Liver (tissue), 9 donors: Measurements from ENCODE around the gene PLXDC1. TPM values are rescaled to one million over a fixed set of nuclear protein-coding genes. Genes with fewer than 3 reads are reported as not detected.

Experiments
- DNase-seq: peaks from one replicate; pipeline ENCODE4 v3.0.0-alpha.2; 2017; ENCODE audit warnings: low spot score
- H3K27ac ChIP-seq, 2 donors: one replicate each; pipeline ENCODE4 v1.7.0; 2013; ENCODE audit warnings: inconsistent platforms in 2 of 2, low read length in 2 of 2, control low read depth in 1 of 2, low read depth in 1 of 2, mild to moderate bottlenecking in 1 of 2
- H3K27me3 ChIP-seq, 4 donors: one replicate each; pipeline versions ENCODE4 v1.6.1 to v1.7.0; 2013; ENCODE audit warnings: low read length in 3 of 4, inconsistent platforms in 1 of 4, mild to moderate bottlenecking in 1 of 4, moderate library complexity in 1 of 4; ENCODE audit not compliant: control insufficient read depth in 4 of 4, insufficient read depth in 4 of 4
- H3K36me3 ChIP-seq, 4 donors: one replicate each; pipeline versions ENCODE4 v1.6.1 to v1.7.0; 2013; ENCODE audit warnings: low read length in 3 of 4, mild to moderate bottlenecking in 3 of 4, low read depth in 1 of 4, moderate library complexity in 1 of 4; ENCODE audit not compliant: control insufficient read depth in 4 of 4, insufficient read depth in 3 of 4
- H3K4me1 ChIP-seq, 4 donors: one replicate each; pipeline versions ENCODE4 v1.6.1 to v1.7.0; 2013; ENCODE audit warnings: low read length in 3 of 4, mild to moderate bottlenecking in 3 of 4, moderate library complexity in 1 of 4; ENCODE audit not compliant: control insufficient read depth in 4 of 4, insufficient read depth in 4 of 4
- H3K4me3 ChIP-seq, 3 donors: one replicate each; pipeline versions ENCODE4 v1.6.1 to v1.7.0; 2013; ENCODE audit warnings: low read length in 3 of 3, control low read depth in 1 of 3, low read depth in 1 of 3, mild to moderate bottlenecking in 1 of 3
- H3K9ac ChIP-seq, 2 donors: one replicate each; pipeline ENCODE4 v1.7.0; 2013; ENCODE audit warnings: low read length in 2 of 2, mild to moderate bottlenecking in 2 of 2, moderate library complexity in 2 of 2, control low read depth in 1 of 2, low read depth in 1 of 2
- H3K9me3 ChIP-seq, 4 donors: one replicate each; pipeline versions ENCODE4 v1.6.1 to v1.7.0; 2013; ENCODE audit warnings: low read length in 3 of 4; ENCODE audit not compliant: control insufficient read depth in 4 of 4
- ATF3 ChIP-seq: IDR thresholded peaks from 2 replicates; pipeline ENCODE4 v1.6.1; 2016; ENCODE audit warnings: antibody characterized with exemption
- CTCF ChIP-seq: fragments of 150-350 bp; IDR thresholded peaks from 2 replicates; pipeline ENCODE4 v1.5.1; 2017; ENCODE audit warnings: improper control_type of control experiment, low read depth, low read length; ENCODE audit not compliant: missing input control
- EGR1 ChIP-seq, 2 donors: IDR thresholded peaks; 2 replicates each; pipeline ENCODE4 v1.6.1; 2016 to 2018; ENCODE audit warnings: antibody characterized with exemption in 2 of 2, low read depth in 2 of 2
- FOXA2 ChIP-seq: IDR thresholded peaks from 2 replicates; pipeline ENCODE4 v1.6.1; 2016; ENCODE audit warnings: antibody characterized with exemption
- GABPA ChIP-seq, 2 donors: IDR thresholded peaks in 1 of 2; conservative IDR thresholded peaks in 1 of 2; 2 replicates each; pipeline ENCODE4 v1.6.1; 2016; ENCODE audit warnings: antibody characterized with exemption in 2 of 2, mild to moderate bottlenecking in 1 of 2, moderate library complexity in 1 of 2
- HNF4G ChIP-seq: IDR thresholded peaks from 2 replicates; pipeline ENCODE4 v1.6.1; 2016; ENCODE audit warnings: antibody characterized with exemption
- JUND ChIP-seq, 2 donors: IDR thresholded peaks; 2 replicates each; pipeline ENCODE4 v1.6.1; 2016; ENCODE audit warnings: antibody characterized with exemption in 2 of 2
- MAX ChIP-seq: IDR thresholded peaks from 2 replicates; pipeline ENCODE4 v1.6.1; 2016; ENCODE audit warnings: antibody characterized with exemption
- RAD21 ChIP-seq, 2 donors: IDR thresholded peaks; 2 replicates each; pipeline ENCODE4 v1.6.1; 2016; ENCODE audit warnings: antibody characterized with exemption in 2 of 2, mild to moderate bottlenecking in 2 of 2
- REST ChIP-seq: IDR thresholded peaks from 2 replicates; pipeline ENCODE4 v1.6.1; 2016; ENCODE audit warnings: antibody characterized with exemption, mild to moderate bottlenecking
- RXRA ChIP-seq, 2 donors: IDR thresholded peaks; 2 replicates each; pipeline ENCODE4 v1.6.1; 2017 to 2018; ENCODE audit warnings: antibody characterized with exemption in 2 of 2, mild to moderate bottlenecking in 1 of 2
- TAF1 ChIP-seq: conservative IDR thresholded peaks from 2 replicates; pipeline ENCODE4 v1.6.1; 2016; ENCODE audit warnings: antibody characterized with exemption, mild to moderate bottlenecking
- YY1 ChIP-seq: IDR thresholded peaks from 2 replicates; pipeline ENCODE4 v1.6.1; 2016; ENCODE audit warnings: antibody characterized with exemption, mild to moderate bottlenecking
- ZBTB33 ChIP-seq: IDR thresholded peaks from 2 replicates; pipeline ENCODE4 v1.6.1; 2016; ENCODE audit warnings: antibody characterized with exemption
- WGBS: extraction: QIAGEN DNeasy Blood & Tissue Kit; methylation state at CpG from one replicate; pipeline ENCODE4 v1.1.7; 2013; 5-methylcytosine and 5-hydroxymethylcytosine counted together
- polyA plus RNA-seq, 2 donors: library from polyadenylated mRNA; stranded (reverse) in 1 of 2; unstranded in 1 of 2; fragments of 200-250 nt in 1 of 2; fragments of >200 nt in 1 of 2; fragmentation: Nextera tagmentation in 1 of 2; extraction: Ambion mirVana in 1 of 2; gene quantifications; one replicate each; pipeline versions ENCODE4 v1.2.1 to v1.2.3, GENCODE V29; 2013 to 2015
- total RNA-seq, 2 donors: library from RNA; depleted of rRNA; stranded (reverse); fragments of >200 nt; gene quantifications; one replicate each; pipeline ENCODE4 v1.2.3, GENCODE V29; 2014
- donor health status: healthy.
- donor health status: healthy.
- donor health status: healthy.
- donor health status: healthy.
- donor health status: healthy.

The PLXDC1 gene
- total and polyA plus RNA-seq, 4 donors = 0.14 to 0.84 (median 0.30) TPM

GRCh38 chr17:39080421-39081078 lies 70.9 kb downstream of the PLXDC1 start:
- H3K9me3 ChIP-seq = no peaks in the 10 kb centered on the region
- WGBS = 77% methylated on average over 6 of the region's 6 CpGs
- TF ChIP-seq FOXA2 = no peak
- no peak for TF ChIP-seq REST
- no peak for TF ChIP-seq RAD21 (IDR thresholded peaks at IDR 0.05)
- no peak for TF ChIP-seq GABPA (IDR thresholded peaks at IDR 0.05 in 1 of 2, conservative IDR thresholded peaks at IDR 0.05 in 1 of 2)
- TF ChIP-seq ZBTB33 = no peak
- no peak overlapping the region for H3K9ac ChIP-seq
- H3K36me3 ChIP-seq = no peaks in the 10 kb centered on the region
- no peak for DNase-seq
- H3K27ac ChIP-seq = no peak overlapping the region
- no peak overlapping the region for H3K4me3 ChIP-seq
- no peaks in the 10 kb centered on the region for H3K27me3 ChIP-seq
- H3K4me1 ChIP-seq = no peaks in the 10 kb centered on the region

- no peaks in the 10 kb centered on the region for H3K9me3 ChIP-seq
- no peak overlapping the region for H3K27ac ChIP-seq
- no peak overlapping the region for H3K9ac ChIP-seq
- TF ChIP-seq JUND (IDR thresholded peaks at IDR 0.05) = no peak
- TF ChIP-seq ATF3 = no peak
- no peak for TF ChIP-seq TAF1
- no peak for TF ChIP-seq MAX
- TF ChIP-seq EGR1 (IDR thresholded peaks at IDR 0.05; ENCODE audit: low read depth in 2 of 2) = no peak
- H3K27me3 ChIP-seq = no peaks in the 10 kb centered on the region
- 62% methylated on average over 1 of the region's 1 CpG for WGBS
- H3K4me1 ChIP-seq = no peaks in the 10 kb centered on the region
- no peaks in the 10 kb centered on the region for H3K36me3 ChIP-seq
- DNase-seq = no peak
- H3K4me3 ChIP-seq = no peak overlapping the region
Measured at GRCh38 chr17:39079836-39080235, 71.6 kb downstream of the PLXDC1 start.

GRCh38 chr17:39077866-39078265 lies 73.6 kb downstream of the PLXDC1 start:
- DNase-seq = no peak
- WGBS = 73% methylated on average over 5 of the region's 5 CpGs
- no peak overlapping the region for H3K27ac ChIP-seq
- H3K27me3 ChIP-seq = no peaks in the 10 kb centered on the region
- no peaks in the 10 kb centered on the region for H3K9me3 ChIP-seq
- no peak overlapping the region for H3K9ac ChIP-seq
- H3K4me1 ChIP-seq = no peaks in the 10 kb centered on the region
- no peaks in the 10 kb centered on the region for H3K36me3 ChIP-seq
- no peak overlapping the region for H3K4me3 ChIP-seq
- no peak for TF ChIP-seq ZBTB33
- no peak for TF ChIP-seq RAD21 (IDR thresholded peaks at IDR 0.05)
- no peak for TF ChIP-seq HNF4G
- TF ChIP-seq YY1 = no peak
- no peak for TF ChIP-seq RXRA (IDR thresholded peaks at IDR 0.05)
- TF ChIP-seq CTCF = no peak
- TF ChIP-seq TAF1 = no peak
- TF ChIP-seq FOXA2 = no peak
- no peak for TF ChIP-seq MAX
